Measurements from ENCODE around the gene TMEM80. TPM values are rescaled to one million over a fixed set of nuclear protein-coding genes. Genes with fewer than 3 reads are reported as not detected.

The TMEM80 gene
- total and polyA plus RNA-seq, 4 experiments from 2014 or later, result 27.0 to 47.3 (median 38.6) TPM

- H3K9me3 ChIP-seq (ENCODE audit: control insufficient read depth in 1 of 2, low read length in 2 of 2), result no peaks in the 10 kb centered on the region
- no peaks in the 10 kb centered on the region for H3K4me1 Mint-ChIP-seq
- H3K36me3 Mint-ChIP-seq, result peaks cover 38 to 62% of the 10 kb centered on the region in 2 donors
- ChIA-PET CTCF (ENCODE audit: partially characterized antibody) (no interaction called here), POLR2A (ENCODE audit: partially characterized antibody) (no interaction called here)
- no peak for DNase-seq
- no peaks in the 10 kb centered on the region for H3K4me1 ChIP-seq (ENCODE audit: insufficient read depth, low read length)
- no peaks in the 10 kb centered on the region for H3K27me3 ChIP-seq (ENCODE audit: insufficient read depth, low read length)
- intact Hi-C loops (cut with micrococcal nuclease), result no loop called here
- H3K36me3 ChIP-seq (ENCODE audit: insufficient read depth, low read length), result peaks cover 15% of the 10 kb centered on the region
- H3K27me3 Mint-ChIP-seq, result no peaks in the 10 kb centered on the region
- no peaks in the 10 kb centered on the region for H3K9me3 Mint-ChIP-seq
- H3K4me3 Mint-ChIP-seq, result no peak overlapping the region
- no peak overlapping the region for H3K27ac ChIP-seq (ENCODE audit: low read depth, low read length)
- H3K4me3 ChIP-seq (ENCODE audit: low read length in 2 of 2), result no peak overlapping the region
- no peak overlapping the region for H3K27ac Mint-ChIP-seq
Observed at GRCh38 chr11:678297-678696, 17.3 kb upstream of the TMEM80 start.

GRCh38 chr11:679271-680207, 16.1 kb upstream of the TMEM80 start:
- POLR2A ChIA-PET (ENCODE audit: partially characterized antibody), result no interaction called here
- Mint-ChIP-seq H3K36me3 (peaks cover 44 to 62% of the 10 kb centered on the region in 2 donors), H3K4me3 (no peak overlapping the region), H3K27ac (no peak overlapping the region), H3K4me1 (peaks cover 0 to 1% (median 0%) of the 10 kb centered on the region in 4 donors), H3K27me3 (no peaks in the 10 kb centered on the region), H3K9me3 (peaks cover 0 to 2% (median 0%) of the 10 kb centered on the region in 8 donors)
- no peak overlapping the region for H3K27ac ChIP-seq (ENCODE audit: low read depth, low read length)
- no peaks in the 10 kb centered on the region for H3K27me3 ChIP-seq (ENCODE audit: insufficient read depth, low read length)
- no peak for DNase-seq
- CTCF ChIA-PET (ENCODE audit: partially characterized antibody), result interaction anchor here (2.0 kb wide), 1 partner anchor 16 kb away, joined by 4 read pairs; the partner anchor contains the start of genes DEAF1 and TMEM80
- H3K36me3 ChIP-seq (ENCODE audit: insufficient read depth, low read length), result peaks cover 12% of the 10 kb centered on the region
- no peak overlapping the region for H3K4me3 ChIP-seq (ENCODE audit: low read length in 2 of 2)
- intact Hi-C loops (cut with micrococcal nuclease), result no loop called here
- H3K4me1 ChIP-seq (ENCODE audit: insufficient read depth, low read length), result no peaks in the 10 kb centered on the region
- no peaks in the 10 kb centered on the region for H3K9me3 ChIP-seq (ENCODE audit: control insufficient read depth in 1 of 2, low read length in 2 of 2)

GRCh38 chr11:680476-680875, 15.1 kb upstream of the TMEM80 start:
- Histone ChIP-seq H3K4me3 (ENCODE audit: low read length in 2 of 2) (no peak overlapping the region), H3K27me3 (ENCODE audit: insufficient read depth, low read length) (no peaks in the 10 kb centered on the region), H3K4me1 (ENCODE audit: insufficient read depth, low read length) (no peaks in the 10 kb centered on the region), H3K36me3 (ENCODE audit: insufficient read depth, low read length) (peaks cover 13% of the 10 kb centered on the region), H3K27ac (ENCODE audit: low read depth, low read length) (no peak overlapping the region), H3K9me3 (ENCODE audit: control insufficient read depth in 1 of 2, low read length in 2 of 2) (no peaks in the 10 kb centered on the region)
- intact Hi-C loops (cut with micrococcal nuclease), result no loop called here
- no peak overlapping the region for H3K27ac Mint-ChIP-seq
- H3K36me3 Mint-ChIP-seq, result peaks cover 47 to 64% of the 10 kb centered on the region in 2 donors
- H3K27me3 Mint-ChIP-seq, result no peaks in the 10 kb centered on the region
- POLR2A ChIA-PET (ENCODE audit: partially characterized antibody), result interaction anchor here (1.2 kb wide), 1 partner anchor 18 kb away, joined by 3 read pairs; no protein-coding TSS in a partner anchor
- no peak overlapping the region for H3K4me3 Mint-ChIP-seq
- CTCF ChIA-PET (ENCODE audit: partially characterized antibody), result interaction anchor here (2.0 kb wide), 1 partner anchor 15 kb away, joined by 4 read pairs; the partner anchor contains the start of genes DEAF1 and TMEM80
- peaks cover 0 to 2% (median 0%) of the 10 kb centered on the region in 8 donors for H3K9me3 Mint-ChIP-seq
- DNase-seq, result no peak
- peaks cover 0 to 1% (median 0%) of the 10 kb centered on the region in 4 donors for H3K4me1 Mint-ChIP-seq

- ChIA-PET POLR2A (ENCODE audit: partially characterized antibody) (interaction anchor here (1.2 kb wide), 1 partner anchor 19 kb away, joined by 3 read pairs; no protein-coding TSS in a partner anchor), CTCF (ENCODE audit: partially characterized antibody) (interaction anchor here (2.0 kb wide), 1 partner anchor 14 kb away, joined by 4 read pairs; the partner anchor contains the start of genes DEAF1 and TMEM80)
- no peak for DNase-seq
- no peaks in the 10 kb centered on the region for H3K27me3 ChIP-seq (ENCODE audit: insufficient read depth, low read length)
- Mint-ChIP-seq H3K4me1 (peaks cover 0 to 1% (median 0%) of the 10 kb centered on the region in 4 donors), H3K36me3 (peaks cover 47 to 64% of the 10 kb centered on the region in 2 donors), H3K4me3 (no peak overlapping the region), H3K27me3 (no peaks in the 10 kb centered on the region), H3K27ac (peak overlapping the region in 1 of 7 donors; percentile 31), H3K9me3 (peaks cover 0 to 2% (median 0%) of the 10 kb centered on the region in 8 donors)
- H3K4me3 ChIP-seq (ENCODE audit: low read length in 2 of 2), result no peak overlapping the region
- intact Hi-C loops (cut with micrococcal nuclease), result no loop called here
- peaks cover 13% of the 10 kb centered on the region for H3K36me3 ChIP-seq (ENCODE audit: insufficient read depth, low read length)
- no peak overlapping the region for H3K27ac ChIP-seq (ENCODE audit: low read depth, low read length)
- H3K4me1 ChIP-seq (ENCODE audit: insufficient read depth, low read length), result no peaks in the 10 kb centered on the region
- no peaks in the 10 kb centered on the region for H3K9me3 ChIP-seq (ENCODE audit: control insufficient read depth in 1 of 2, low read length in 2 of 2)
Observed at GRCh38 chr11:680970-681369, 14.6 kb upstream of the TMEM80 start.

GRCh38 chr11:686451-687243, 9.0 kb upstream of the TMEM80 start:
- H3K27ac Mint-ChIP-seq, result peak overlapping the region in 4 of 7 donors; percentile 16 to 72 (median 64)
- peaks cover 52 to 56% of the 10 kb centered on the region in 2 donors for H3K36me3 Mint-ChIP-seq
- peak in 1 of 5 donors; percentile 4 for DNase-seq
- no peak overlapping the region for H3K4me3 Mint-ChIP-seq
- Histone ChIP-seq H3K27me3 (ENCODE audit: insufficient read depth, low read length) (no peaks in the 10 kb centered on the region), H3K36me3 (ENCODE audit: insufficient read depth, low read length) (peaks cover 41% of the 10 kb centered on the region), H3K9me3 (ENCODE audit: control insufficient read depth in 1 of 2, low read length in 2 of 2) (no peaks in the 10 kb centered on the region), H3K4me1 (ENCODE audit: insufficient read depth, low read length) (peaks cover 14% of the 10 kb centered on the region), H3K4me3 (ENCODE audit: low read length in 2 of 2) (no peak overlapping the region), H3K27ac (ENCODE audit: low read depth, low read length) (no peak overlapping the region)
- ChIA-PET CTCF (ENCODE audit: partially characterized antibody) (no interaction called here), POLR2A (ENCODE audit: partially characterized antibody) (no interaction called here)
- no peaks in the 10 kb centered on the region for H3K27me3 Mint-ChIP-seq
- H3K9me3 Mint-ChIP-seq, result peaks cover 0 to 2% (median 0%) of the 10 kb centered on the region in 8 donors
- intact Hi-C loops (cut with micrococcal nuclease), result no loop called here
- H3K4me1 Mint-ChIP-seq, result peaks cover 9 to 13% (median 12%) of the 10 kb centered on the region in 4 donors

GRCh38 chr11:687751-688150, 7.9 kb upstream of the TMEM80 start:
- POLR2A ChIA-PET (ENCODE audit: partially characterized antibody), result no interaction called here
- H3K27me3 ChIP-seq (ENCODE audit: insufficient read depth, low read length), result no peaks in the 10 kb centered on the region

More at GRCh38 chr11:687751-688150, 7.9 kb upstream of the TMEM80 start:
- H3K36me3 Mint-ChIP-seq, result peaks cover 41 to 46% of the 10 kb centered on the region in 2 donors
- Histone ChIP-seq H3K9me3 (ENCODE audit: control insufficient read depth in 1 of 2, low read length in 2 of 2) (no peaks in the 10 kb centered on the region), H3K4me1 (ENCODE audit: insufficient read depth, low read length) (peaks cover 25% of the 10 kb centered on the region), H3K4me3 (ENCODE audit: low read length in 2 of 2) (no peak overlapping the region), H3K27ac (ENCODE audit: low read depth, low read length) (no peak overlapping the region), H3K36me3 (ENCODE audit: insufficient read depth, low read length) (peaks cover 41% of the 10 kb centered on the region)
- H3K27me3 Mint-ChIP-seq, result no peaks in the 10 kb centered on the region
- peak overlapping the region in 2 of 7 donors; percentile 36 to 37 for H3K27ac Mint-ChIP-seq
- H3K9me3 Mint-ChIP-seq, result peaks cover 0 to 2% (median 0%) of the 10 kb centered on the region in 8 donors
- CTCF ChIA-PET (ENCODE audit: partially characterized antibody), result no interaction called here
- peak in 1 of 5 donors; percentile 22 for DNase-seq
- H3K4me1 Mint-ChIP-seq, result peaks cover 14 to 24% (median 20%) of the 10 kb centered on the region in 4 donors
- intact Hi-C loops (cut with micrococcal nuclease), result no loop called here
- no peak overlapping the region for H3K4me3 Mint-ChIP-seq
